Astrocyte (in vitro differentiated cells and primary cell): ENCODE data around the gene HIKESHI.

ENCODE experiments used
- CTCF ChIP-seq: IDR thresholded peaks from 2 replicates; pipeline ENCODE4 v1.5.1; 2011; ENCODE audit warnings: low read depth, mild to moderate bottlenecking, inconsistent platforms, low read length, moderate library complexity; ENCODE audit not compliant: insufficient read depth
- EZH2 ChIP-seq: IDR thresholded peaks from 2 replicates; pipeline ENCODE4 v1.6.1; 2012; ENCODE audit warnings: mild to moderate bottlenecking, low read length, inconsistent platforms; ENCODE audit not compliant: insufficient read depth

DNA sequence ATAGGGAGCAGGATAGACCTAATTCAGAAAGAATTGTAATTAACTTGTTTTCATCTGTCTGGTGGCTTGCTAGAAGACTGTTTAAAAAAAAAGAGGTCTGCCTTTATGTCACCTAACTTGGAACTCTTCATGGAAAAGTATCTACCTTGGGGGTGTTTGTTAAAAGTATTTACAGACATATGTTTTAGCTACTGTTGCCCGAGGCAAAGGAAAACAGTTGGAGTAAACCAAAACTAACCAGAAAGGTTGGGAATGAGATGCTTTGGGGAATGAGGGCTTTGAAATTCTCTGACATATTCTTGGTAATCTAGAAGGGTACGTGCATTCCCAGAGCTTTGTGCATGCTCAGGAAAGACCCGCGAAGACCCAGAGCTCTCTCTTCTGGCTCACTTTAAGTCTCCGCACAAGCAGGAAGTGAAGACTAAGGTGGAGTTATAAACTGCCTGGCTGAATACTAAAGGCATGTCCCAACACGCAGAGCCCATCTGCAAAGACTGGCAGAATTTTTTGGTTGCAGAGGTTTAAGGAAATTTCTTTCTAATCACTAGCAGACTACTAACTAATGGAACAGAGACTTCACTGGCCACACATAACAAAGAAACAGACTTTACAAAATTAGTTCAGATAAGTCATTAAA, 33.2 kb downstream of the HIKESHI start:
- no peak for TF ChIP-seq EZH2
- TF ChIP-seq CTCF = no peak
